K562 (cell line): ENCODE measurements around the gene MYO18A. TPM values are rescaled to one million over a fixed set of nuclear protein-coding genes. Genes with fewer than 3 reads are reported as not detected.
"Not testable (repeated sequence)": the region's sequence is repeated elsewhere in the genome, so short reads cannot be mapped to it uniquely, and the experiment has no call there.

Source experiments
- ATAC-seq: fragments of 200-7000 bp; cut with Tn5 transposase; 3 replicates; pipeline ENCODE4 v1.9.1; 2020; ENCODE audit warnings: moderate library complexity
- BruUV-seq: library from RNA; stranded (reverse); fragments of 400-500 nt; replicated peaks from 2 replicates; lab custom pipeline; 2021; lab: Mats Ljungman, UMichigan
- CTCF ChIA-PET: fragments of 300-600 bp; formaldehyde crosslinking; extraction: SDS; loops from one replicate; lab custom pipeline; 2021; ENCODE audit warnings: low intra/inter-chr PET ratio; lab: Yijun Ruan, JAX
- POLR2A ChIA-PET: fragments of 300-600, 350-650 bp; sonication (Branson Sonifier 250); formaldehyde crosslinking; extraction: SDS; loops from one replicate; lab custom pipeline; 2021; ENCODE audit warnings: antibody characterized with exemption, inconsistent platforms; lab: Yijun Ruan, JAX
- DNase-seq, 4 experiments: peaks; one replicate each; pipeline versions ENCODE4 v3.0.0 to v3.0.0-alpha.2; 2011 to 2018; ENCODE audit warnings: low spot score in 3 of 4, mixed read lengths in 3 of 4; ENCODE audit errors: extremely low read depth in 1 of 4
- FAIRE-seq: peaks from 2 replicates; lab custom pipeline; 2011; peaks lifted over from hg19 to GRCh38; lab: Jason Lieb, UNC
- H2AFZ ChIP-seq: 2 replicates; pipeline ENCODE4 v1.6.0; 2011; ENCODE audit warnings: low read depth, low read length, control low read depth, inconsistent platforms
- H3K27ac ChIP-seq: fragments of 200-600 bp; 3 replicates; pipeline ENCODE4 v1.8.0; 2011; ENCODE audit warnings: low read depth, mild to moderate bottlenecking, control low read depth, inconsistent platforms, low read length, moderate library complexity, mixed read lengths; ENCODE audit errors: extremely low read depth
- H3K27me3 ChIP-seq, 2 experiments: fragments of 300-600 bp in 1 of 2; 2 replicates in 1 of 2; 3 replicates in 1 of 2; pipeline versions ENCODE4 v1.6.0 to v1.8.0; 2011; ENCODE audit warnings: inconsistent platforms in 2 of 2, low read length in 2 of 2, mild to moderate bottlenecking in 1 of 2, mixed read lengths in 1 of 2, moderate library complexity in 1 of 2; ENCODE audit not compliant: control insufficient read depth in 2 of 2, insufficient read depth in 2 of 2
- H3K36me3 ChIP-seq: fragments of 300-600 bp; 3 replicates; pipeline ENCODE4 v1.8.0; 2011; ENCODE audit warnings: mild to moderate bottlenecking, low read length, inconsistent platforms; ENCODE audit not compliant: control insufficient read depth, insufficient read depth
- H3K4me1 ChIP-seq, 2 experiments: fragments of 200-600 bp in 1 of 2; replicated peaks in 1 of 2; 2 replicates in 1 of 2; 3 replicates in 1 of 2; pipeline versions ENCODE4 v1.5.1 to v1.8.0; 2011; ENCODE audit warnings: inconsistent platforms in 2 of 2, low read length in 2 of 2, mild to moderate bottlenecking in 1 of 2, mixed read lengths in 1 of 2, moderate library complexity in 1 of 2; ENCODE audit not compliant: control insufficient read depth in 2 of 2, insufficient read depth in 2 of 2
- H3K4me2 ChIP-seq: 2 replicates; pipeline ENCODE4 v1.6.1; 2011; ENCODE audit warnings: low read length, control low read depth, inconsistent platforms, mixed read lengths; ENCODE audit not compliant: insufficient read depth
- H3K4me3 ChIP-seq: fragments of 200-600 bp; sonication (generic), shearing (Covaris generic); 2 replicates; pipeline ENCODE4 v1.5.1; 2016; ENCODE audit warnings: control low read depth, inconsistent platforms
- H3K79me2 ChIP-seq: fragments of 200-600 bp; 3 replicates; pipeline ENCODE4 v1.8.0; 2011; ENCODE audit warnings: low read length, inconsistent platforms; ENCODE audit not compliant: control insufficient read depth, insufficient read depth
- H3K9ac ChIP-seq, 2 experiments: 2 replicates each; pipeline versions ENCODE4 v1.6.0 to v1.6.1; 2011; ENCODE audit warnings: low read depth in 2 of 2, low read length in 2 of 2, control low read depth in 1 of 2, inconsistent platforms in 1 of 2, mild to moderate bottlenecking in 1 of 2, mixed read lengths in 1 of 2; ENCODE audit not compliant: insufficient read depth in 1 of 2
- H3K9me1 ChIP-seq: one replicate; pipeline ENCODE4 v1.6.0; 2011; ENCODE audit warnings: inconsistent platforms, mild to moderate bottlenecking, low read length, moderate library complexity; ENCODE audit not compliant: control insufficient read depth, insufficient read depth
- H3K9me3 ChIP-seq: replicated peaks from 2 replicates; pipeline ENCODE4 v1.5.1; 2011; ENCODE audit warnings: low read depth, low read length, inconsistent platforms; ENCODE audit not compliant: control insufficient read depth, insufficient read depth
- H4K20me1 ChIP-seq: replicated peaks from 2 replicates; pipeline ENCODE4 v1.6.1; 2011; ENCODE audit warnings: low read length, inconsistent platforms, mixed read lengths; ENCODE audit not compliant: control insufficient read depth, insufficient read depth
- CEBPG ChIP-seq, 3 experiments: fragments of 200-800 bp in 1 of 3; sonication (Bioruptor generic) in 1 of 3; sonication (generic) in 1 of 3; formaldehyde crosslinking in 1 of 3; IDR thresholded peaks in 2 of 3; conservative IDR thresholded peaks in 1 of 3; 2 replicates each; pipeline versions ENCODE4 v1.6.1 to v1.8.0; 2016 to 2022; ENCODE audit warnings: missing compliant biosample characterization in 2 of 3, missing genetic modification characterization in 2 of 3, mild to moderate bottlenecking in 1 of 3, missing genetic modification reagents in 1 of 3
- MCM3 ChIP-seq: fragments of 450-650 bp; IDR thresholded peaks from 2 replicates; pipeline ENCODE4 v1.6.1; 2016
- RBM17 ChIP-seq: fragments of 200-400 bp; formaldehyde crosslinking; IDR thresholded peaks from 2 replicates; pipeline ENCODE4 v1.6.1; 2017; ENCODE audit warnings: low read depth, mild to moderate bottlenecking, low read length, borderline replicate concordance
- SIX5 ChIP-seq, 2 experiments: IDR thresholded peaks; 2 replicates each; pipeline ENCODE4 v1.6.1; 2011; ENCODE audit warnings: low read length in 2 of 2, borderline replicate concordance in 1 of 2, low read depth in 1 of 2, mild to moderate bottlenecking in 1 of 2, moderate library complexity in 1 of 2; ENCODE audit not compliant: insufficient read depth in 1 of 2
- SOX6 ChIP-seq: fragments of 450-650 bp; IDR thresholded peaks from 2 replicates; pipeline ENCODE4 v1.6.1; 2014; ENCODE audit warnings: mild to moderate bottlenecking
- SP1 ChIP-seq: sonication (generic); formaldehyde crosslinking; IDR thresholded peaks from 2 replicates; pipeline ENCODE4 v1.8.1; 2022; ENCODE audit warnings: mild to moderate bottlenecking, missing genetic modification reagents
- STAG1 ChIP-seq: sonication (generic); formaldehyde crosslinking; IDR thresholded peaks from 2 replicates; pipeline ENCODE4 v1.5.0; 2020; ENCODE audit warnings: missing genetic modification reagents, borderline replicate concordance
- ZNF23 ChIP-seq: fragments of 250-450 bp; sonication (Bioruptor Pico); IDR thresholded peaks from 2 replicates; pipeline ENCODE4 v1.4.0; 2020; ENCODE audit warnings: mild to moderate bottlenecking
- WGBS: fragments of 100-300 bp; shearing (Covaris generic); methylation state at CpG from one replicate; pipeline ENCODE4 v1.1.6; 2016; ENCODE audit warnings: low coverage, mixed read lengths; ENCODE audit not compliant: insufficient coverage; ENCODE audit errors: missing lambda C conversion rate; 5-methylcytosine and 5-hydroxymethylcytosine counted together
- in situ Hi-C: fragments of 300-500 bp; cut with MboI; formaldehyde crosslinking; loops from 4 replicates; pipeline ENCODE4 v1.15.0; 2018; ENCODE audit warnings: inconsistent platforms, mixed read lengths
- intact Hi-C: fragments of 100-400 bp; cut with micrococcal nuclease; formaldehyde crosslinking; loops from 2 replicates; pipeline ENCODE4 v1.14.2; 2022
- polyA plus RNA-seq, 8 experiments: library from polyadenylated mRNA; depleted of rRNA in 4 of 8; stranded (reverse) in 5 of 8; unstranded in 3 of 8; fragments of >200 nt; fragmentation: Nextera tagmentation in 2 of 8; fragmentation: Illumina TruSeq in 1 of 8; extraction: Ambion mirVana in 2 of 8; extraction: Trizol in 1 of 8; gene quantifications; 2 replicates each; pipeline versions ENCODE4 v1.2.1 to v1.2.3, GENCODE V29; 2011 to 2014; ENCODE audit warnings: inconsistent platforms in 1 of 8, missing spikeins in 1 of 8
- total RNA-seq, 7 experiments: library from RNA; depleted of rRNA in 6 of 7; stranded (reverse); fragments of >200 nt in 6 of 7; fragmentation: Illumina TruSeq in 2 of 7; extraction: Trizol in 2 of 7; gene quantifications; 2 replicates each; pipeline versions ENCODE4 v1.2.1 to v1.2.3, GENCODE V29; 2011 to 2021; ENCODE audit warnings: low replicate concordance in 1 of 7
- TF ChIP-seq, protein P1 (sequence below): fragments of 250-450 bp; sonication (Bioruptor Pico); IDR thresholded peaks from 2 replicates; pipeline ENCODE4 v1.4.0; 2020; ENCODE audit warnings: mild to moderate bottlenecking

Gene MYO18A
- total and polyA plus RNA-seq, 9 of the 15 experiments (the other 6 are each of a cell fraction or from before 2014, with no cell fraction given) = 2.5 to 65.4 (median 17.1) TPM

GRCh38 chr17:29225396-29225795, 45.2 kb upstream of the MYO18A start:
- TF ChIP-seq, protein P1, sequence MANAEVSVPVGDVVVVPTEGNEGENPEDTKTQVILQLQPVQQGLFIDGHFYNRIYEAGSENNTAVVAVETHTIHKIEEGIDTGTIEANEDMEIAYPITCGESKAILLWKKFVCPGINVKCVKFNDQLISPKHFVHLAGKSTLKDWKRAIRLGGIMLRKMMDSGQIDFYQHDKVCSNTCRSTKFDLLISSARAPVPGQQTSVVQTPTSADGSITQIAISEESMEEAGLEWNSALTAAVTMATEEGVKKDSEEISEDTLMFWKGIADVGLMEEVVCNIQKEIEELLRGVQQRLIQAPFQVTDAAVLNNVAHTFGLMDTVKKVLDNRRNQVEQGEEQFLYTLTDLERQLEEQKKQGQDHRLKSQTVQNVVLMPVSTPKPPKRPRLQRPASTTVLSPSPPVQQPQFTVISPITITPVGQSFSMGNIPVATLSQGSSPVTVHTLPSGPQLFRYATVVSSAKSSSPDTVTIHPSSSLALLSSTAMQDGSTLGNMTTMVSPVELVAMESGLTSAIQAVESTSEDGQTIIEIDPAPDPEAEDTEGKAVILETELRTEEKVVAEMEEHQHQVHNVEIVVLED (CRISPR knock-in tag) = no peak
- TF ChIP-seq SIX5 (IDR thresholded peaks at IDR 0.05; ENCODE audit: borderline replicate concordance in 1 of 2, insufficient read depth in 1 of 2, low read depth in 1 of 2, low read length in 2 of 2) (no peak), SOX6 (peak; percentile 14; the same call in 1 of the 2 replicates), MCM3 (no peak), SP1 (CRISPR knock-in tag) (no peak), ZNF23 (CRISPR knock-in tag) (no peak), STAG1 (no peak), RBM17 (no peak), CEBPG (CRISPR knock-in tag; IDR thresholded peaks at IDR 0.05) (no peak), CEBPG (tag; conservative IDR thresholded peaks at IDR 0.05 in 1 of 2, IDR thresholded peaks at IDR 0.05 in 1 of 2) (0 out of 4 replicates have a peak, but pooled peaks of 1 of the 2 experiments have one; percentile 23)

DNA sequence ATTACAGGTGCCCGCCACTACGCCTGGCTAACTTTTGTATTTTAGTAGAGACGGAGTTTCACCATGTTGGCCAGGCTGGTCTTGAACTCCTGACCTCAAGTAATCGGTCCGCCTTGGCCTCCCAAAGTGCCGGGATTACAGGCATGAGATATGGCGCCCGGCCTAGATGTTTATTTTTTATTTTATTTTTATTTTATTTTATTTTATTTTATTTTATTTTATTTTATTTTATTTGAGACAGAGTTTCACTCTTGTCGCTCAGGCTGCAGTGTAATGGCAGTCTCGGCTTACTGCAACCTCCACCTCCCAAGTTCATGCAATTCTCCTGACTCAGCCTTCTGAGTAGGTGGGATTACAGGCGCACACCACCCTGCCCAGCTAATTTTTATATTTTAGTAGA, 41.1 kb upstream of the MYO18A start:
- 86% methylated on average over 11 of the region's 11 CpGs for WGBS
- H3K9me1 ChIP-seq, H3K4me2 ChIP-seq, CTCF ChIA-PET, intact Hi-C loops, H3K4me1 ChIP-seq, H3K4me3 ChIP-seq, ATAC-seq, H3K9me3 ChIP-seq, H3K27ac ChIP-seq, H3K79me2 ChIP-seq, FAIRE-seq, in situ Hi-C loops, H3K36me3 ChIP-seq, BruUV-seq, DNase-seq, H3K27me3 ChIP-seq, H3K9ac ChIP-seq, H2AFZ ChIP-seq, H4K20me1 ChIP-seq: not testable (repeated sequence)
- POLR2A ChIA-PET = interaction anchor here (0.6 kb wide), 1 partner anchor 17 kb away, joined by 6 read pairs; no protein-coding TSS in a partner anchor

More at GRCh38 chr17:29225396-29225795, 45.2 kb upstream of the MYO18A start:
- no peaks in the 10 kb centered on the region for H3K36me3 ChIP-seq
- peaks cover 0 to 4% of the 10 kb centered on the region in 2 experiments; a peak in 1 of 5 replicates for H3K4me1 ChIP-seq
- no peak for FAIRE-seq
- H3K9ac ChIP-seq = no peak overlapping the region
- H3K27ac ChIP-seq = no peak overlapping the region
- in situ Hi-C loops = no loop called here
- ATAC-seq = no peak
- H3K27me3 ChIP-seq = no peaks in the 10 kb centered on the region
- H3K4me2 ChIP-seq = no peak overlapping the region
- no peaks in the 10 kb centered on the region for H3K9me3 ChIP-seq
- POLR2A ChIA-PET = interaction anchor here (0.7 to 1.5 kb wide), 6 partner anchors 10 to 1063 kb away, joined by 3 to 5 read pairs (median 4); partner anchors contain the start of gene NUFIP2
- H3K9me1 ChIP-seq = no peaks in the 10 kb centered on the region
- no peak overlapping the region for H3K4me3 ChIP-seq
- intact Hi-C loops = no loop called here
- H2AFZ ChIP-seq = no peak overlapping the region
- DNase-seq = no peak
- CTCF ChIA-PET = no interaction called here
- no peaks in the 10 kb centered on the region for H3K79me2 ChIP-seq
- no peaks in the 10 kb centered on the region for H4K20me1 ChIP-seq
- BruUV-seq = no TSS peak
